HG03565 (cell line): ENCODE measurements around the gene NRXN2.

Experiments used
- ATAC-seq: cut with Tn5 transposase; IDR thresholded peaks from one replicate; pipeline ENCODE4 v1.9.1; 2021; ENCODE audit warnings: mild to moderate bottlenecking, moderate library complexity; ENCODE audit not compliant: unreplicated experiment

Gene NRXN2

DNA sequence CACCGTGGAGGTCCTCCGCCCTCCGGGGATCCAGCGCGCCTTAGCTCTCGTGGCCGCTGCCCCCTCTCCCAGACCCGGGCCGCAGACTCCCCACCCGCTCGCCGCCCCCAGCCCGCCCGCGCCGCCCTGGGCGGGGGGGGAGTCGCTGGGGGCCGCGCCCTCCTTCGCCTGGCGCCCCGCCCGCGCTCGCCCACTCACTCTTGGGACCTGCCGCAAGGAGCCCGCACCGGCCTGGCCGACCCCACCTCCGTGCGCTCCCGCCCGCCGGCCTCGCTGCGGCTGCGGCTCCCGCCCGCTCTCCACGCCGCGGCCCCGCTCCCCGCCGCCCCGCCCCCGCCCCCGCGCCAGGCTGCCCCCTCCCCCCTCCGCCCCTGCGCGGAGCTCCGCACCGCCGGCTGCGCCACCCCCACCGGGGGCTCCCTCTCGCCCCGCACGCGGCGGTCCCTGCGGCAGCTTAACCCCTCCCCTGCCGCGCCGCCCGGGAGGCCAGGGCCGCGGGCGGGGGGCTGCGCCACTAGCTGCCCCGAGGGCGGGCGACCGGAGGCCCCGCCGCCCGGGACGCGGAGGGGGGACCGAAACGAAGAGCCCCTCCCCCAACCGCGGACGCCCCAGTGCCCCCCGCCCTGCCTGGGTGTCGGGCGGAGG lies 21.7 kb upstream of the NRXN2 start:
- ATAC-seq: no peak

DNA sequence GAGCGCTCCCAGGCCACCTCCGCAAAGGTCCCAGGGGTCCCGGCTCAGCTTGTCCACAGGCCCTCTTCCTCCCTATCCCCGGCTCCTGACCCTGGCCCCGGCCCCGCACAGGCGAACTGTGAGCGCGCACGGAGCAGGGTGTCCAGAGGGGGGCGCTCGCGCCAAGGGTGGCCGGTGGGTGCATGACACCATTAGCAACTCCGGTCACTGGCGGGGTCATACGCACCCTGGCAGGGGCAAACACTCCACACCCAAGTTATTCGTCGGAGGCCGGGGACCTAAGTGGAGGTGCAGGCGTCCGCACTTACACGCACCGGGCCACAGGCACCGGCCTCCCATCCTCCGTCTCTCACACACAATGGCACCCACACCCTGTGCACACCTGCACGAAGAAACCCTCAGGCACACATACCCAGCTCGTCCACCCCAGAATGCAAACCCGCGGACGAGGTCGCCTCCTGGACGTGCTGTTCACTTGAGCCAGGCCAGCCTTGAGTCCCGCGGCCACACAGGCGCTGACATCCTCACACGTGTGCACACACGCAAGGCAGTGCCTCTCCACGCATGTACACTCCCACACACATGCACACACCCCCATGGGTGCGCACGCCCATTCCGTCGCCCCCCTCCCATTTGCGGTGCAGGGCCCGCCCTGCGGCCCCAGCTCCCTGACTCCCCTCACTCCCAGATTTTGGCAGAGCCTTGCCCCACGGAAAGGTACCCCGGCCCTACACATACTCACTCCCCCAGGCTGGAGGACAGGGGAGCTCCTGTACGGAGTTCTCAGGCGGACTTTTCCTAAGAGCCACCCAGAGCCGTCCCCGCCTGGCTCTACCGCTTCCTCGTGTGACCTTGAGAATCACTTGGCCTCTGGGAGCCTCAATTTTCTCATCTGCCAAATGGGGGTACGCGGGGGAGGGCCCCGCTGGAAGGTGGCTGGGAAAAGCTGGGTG lies 20.9 kb upstream of the NRXN2 start, which contains the start of gene RASGRP2:
Gene RASGRP2 (minus strand): TSS at position 552 of the 953 bp plus-strand sequence. CDS start 1,276 bp downstream, outside the sequence.
- no peak for ATAC-seq

DNA sequence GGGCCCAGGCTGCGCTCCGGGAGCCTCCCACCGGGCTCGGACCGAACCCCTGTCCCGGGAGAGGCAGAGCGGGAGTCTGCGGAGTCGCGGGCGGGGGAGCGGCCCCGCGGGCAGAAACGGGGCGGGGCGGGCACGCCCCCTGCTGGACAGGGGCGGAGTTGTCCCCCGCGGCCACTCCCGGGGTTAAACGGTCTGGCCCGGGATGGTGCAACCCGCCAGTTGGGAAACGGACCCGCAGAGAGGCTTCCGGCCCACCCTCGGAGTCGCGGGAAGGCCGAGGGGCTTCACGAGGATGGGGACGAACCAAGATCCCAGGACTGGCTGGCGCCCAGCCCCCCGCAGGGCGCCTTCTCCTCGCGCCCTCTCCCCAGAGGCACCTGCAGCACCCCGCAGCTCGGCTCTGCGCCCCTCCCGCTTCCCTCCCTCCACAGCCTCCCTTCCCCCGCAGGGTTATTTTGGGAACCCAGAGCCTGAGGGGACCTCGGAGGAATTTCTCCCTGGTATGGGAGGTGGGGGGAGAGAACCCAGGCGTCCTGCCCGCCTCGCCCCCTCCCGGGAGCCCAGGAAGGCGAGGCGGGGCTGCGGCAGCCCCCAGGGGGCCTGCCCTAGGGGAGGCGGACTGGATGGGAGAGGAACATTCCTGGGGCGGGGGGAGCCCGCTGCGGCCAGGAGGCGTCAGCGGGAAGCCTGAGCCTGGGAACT lies 20.0 kb upstream of the NRXN2 start:
- ATAC-seq: no peak

DNA sequence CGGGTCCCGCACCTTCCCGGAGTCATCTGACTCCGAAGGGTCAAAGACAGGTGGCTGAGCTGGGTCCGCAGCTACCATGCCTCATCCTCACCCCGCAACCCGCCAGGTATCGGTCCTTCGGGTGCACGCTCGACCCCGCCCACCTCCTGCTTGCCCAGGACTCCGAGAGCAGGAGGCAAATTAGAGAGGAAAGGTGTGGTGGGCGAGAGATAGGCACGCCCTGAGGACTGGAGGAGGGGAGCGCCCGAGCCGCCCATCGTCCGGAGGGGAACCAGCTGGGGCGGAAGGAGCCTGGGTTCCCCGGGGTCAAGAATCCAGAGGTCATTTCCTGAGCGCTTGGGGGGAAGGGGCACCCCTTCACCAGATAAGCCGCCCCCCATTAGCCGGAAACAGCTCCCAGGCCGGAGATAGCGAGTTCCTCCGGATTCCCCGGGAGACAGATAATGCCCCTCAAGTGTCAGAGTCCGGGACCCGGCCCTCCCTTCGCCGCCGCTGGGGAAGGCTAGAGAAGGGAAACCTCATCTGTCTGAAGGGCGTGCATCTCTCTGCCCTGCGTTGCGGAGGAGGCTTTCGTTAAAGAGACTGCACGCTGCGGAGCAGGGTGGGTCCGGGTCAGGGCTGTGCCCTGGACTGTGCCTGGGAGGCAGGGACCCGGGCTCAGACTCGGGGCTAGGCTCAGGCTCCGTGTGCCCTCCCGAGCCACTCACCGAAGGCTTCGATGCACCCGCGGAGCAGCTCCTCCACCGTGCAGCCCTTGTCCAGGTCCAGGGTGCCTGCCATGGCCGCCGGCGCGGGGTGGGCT lies 19.3 kb upstream of the NRXN2 start:
- ATAC-seq: no peak

DNA sequence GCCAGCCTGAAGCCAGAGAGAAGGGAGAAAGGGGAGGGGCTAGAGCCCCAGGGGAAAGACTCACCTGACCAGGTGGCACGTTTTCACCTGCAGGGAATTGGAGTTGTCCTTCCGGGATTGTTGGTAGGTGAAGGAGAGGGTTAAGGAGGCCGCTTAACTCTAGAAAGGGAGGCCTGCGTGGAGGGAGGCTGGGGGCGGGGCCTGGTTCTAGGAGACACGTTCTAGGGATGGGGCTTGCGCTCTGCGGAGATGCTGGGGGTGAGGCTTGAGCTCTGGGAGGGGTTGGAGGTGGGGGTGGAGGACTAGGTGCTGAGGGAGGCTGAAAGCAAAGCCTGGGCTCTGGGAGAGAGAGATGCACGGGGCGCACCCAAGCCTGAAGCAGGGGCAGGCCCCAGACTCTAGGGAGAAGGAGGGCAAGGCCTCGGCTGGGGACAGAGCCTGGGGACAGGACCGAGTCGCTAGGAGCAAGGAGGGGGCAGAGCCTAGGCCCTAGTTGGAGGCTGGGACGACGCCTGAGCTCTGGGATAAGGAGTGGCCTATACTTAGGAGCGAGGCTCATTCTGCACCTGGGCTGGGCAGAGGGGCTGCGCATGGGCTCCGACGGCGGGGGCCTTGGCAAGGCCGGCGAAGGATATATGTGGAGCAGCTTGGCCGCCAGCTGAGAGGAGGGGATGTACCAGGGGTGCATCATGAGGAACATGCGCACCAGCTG lies 18.5 kb upstream of the NRXN2 start:
- ATAC-seq: no peak

DNA sequence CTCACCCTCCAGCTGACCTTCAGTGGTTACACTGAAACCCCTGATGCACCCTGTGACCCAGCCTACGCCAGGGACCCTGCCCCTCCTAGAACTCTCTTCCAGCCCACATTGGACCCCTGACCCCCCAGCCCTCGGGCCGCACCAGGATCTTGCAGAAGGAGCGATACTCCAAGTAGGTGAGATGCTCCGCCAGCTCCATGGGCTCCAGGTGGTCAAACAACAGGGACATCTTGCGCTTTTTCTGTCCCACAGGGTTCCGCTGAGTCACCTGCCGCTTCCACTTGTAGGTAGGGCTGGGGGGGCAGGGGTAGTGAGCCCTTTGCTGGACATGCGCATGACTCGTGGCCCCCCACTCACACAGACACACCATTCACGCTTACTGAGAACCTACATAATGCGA lies 16.9 kb upstream of the NRXN2 start:
- ATAC-seq: no peak

DNA sequence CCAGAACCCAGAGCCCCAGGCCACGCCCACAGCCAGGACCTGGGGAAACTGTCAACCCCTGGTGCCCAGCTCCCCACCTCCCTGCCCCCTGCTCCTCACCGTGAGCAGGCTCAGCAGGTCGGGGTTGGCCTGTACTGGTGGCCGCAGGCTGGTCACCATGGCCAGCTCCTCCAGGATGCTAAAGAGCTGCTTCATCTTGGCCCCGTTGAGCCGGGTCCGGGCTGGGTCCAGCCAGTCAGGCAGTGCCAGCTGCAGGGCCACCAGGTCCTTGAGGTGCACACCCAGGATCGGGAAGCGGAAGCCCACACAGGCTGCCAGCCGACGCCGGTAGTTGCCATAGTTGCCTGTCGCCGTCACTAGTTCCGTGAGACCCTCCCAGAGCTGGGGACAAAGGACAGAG lies 13.7 kb upstream of the NRXN2 start:
- ATAC-seq: no peak

DNA sequence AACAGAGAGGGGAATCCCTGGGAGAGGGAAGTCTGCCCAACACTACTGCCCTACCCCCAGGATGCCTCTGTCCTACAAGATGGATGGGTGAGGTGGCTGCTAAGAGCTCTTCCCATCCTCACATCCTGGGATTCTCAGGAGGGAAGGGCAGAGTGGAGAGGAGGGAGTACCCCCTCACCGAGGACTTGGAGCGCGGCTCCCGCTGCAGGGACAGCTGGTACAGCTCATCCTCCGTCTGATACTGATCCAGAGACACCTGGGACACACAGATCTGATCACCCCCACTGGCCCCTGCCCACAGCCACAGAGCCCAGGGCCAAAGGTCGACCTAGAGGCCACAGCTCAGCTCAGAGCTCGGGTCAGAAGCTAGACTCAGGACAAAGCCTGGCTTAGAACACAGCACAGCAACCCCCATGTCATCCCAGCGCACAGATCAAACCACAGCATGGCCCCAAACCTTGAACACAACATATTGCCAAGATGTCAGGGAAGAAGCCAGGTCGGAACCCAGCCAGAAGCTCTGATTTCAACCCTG lies 12.8 kb upstream of the NRXN2 start:
- ATAC-seq: no peak

DNA sequence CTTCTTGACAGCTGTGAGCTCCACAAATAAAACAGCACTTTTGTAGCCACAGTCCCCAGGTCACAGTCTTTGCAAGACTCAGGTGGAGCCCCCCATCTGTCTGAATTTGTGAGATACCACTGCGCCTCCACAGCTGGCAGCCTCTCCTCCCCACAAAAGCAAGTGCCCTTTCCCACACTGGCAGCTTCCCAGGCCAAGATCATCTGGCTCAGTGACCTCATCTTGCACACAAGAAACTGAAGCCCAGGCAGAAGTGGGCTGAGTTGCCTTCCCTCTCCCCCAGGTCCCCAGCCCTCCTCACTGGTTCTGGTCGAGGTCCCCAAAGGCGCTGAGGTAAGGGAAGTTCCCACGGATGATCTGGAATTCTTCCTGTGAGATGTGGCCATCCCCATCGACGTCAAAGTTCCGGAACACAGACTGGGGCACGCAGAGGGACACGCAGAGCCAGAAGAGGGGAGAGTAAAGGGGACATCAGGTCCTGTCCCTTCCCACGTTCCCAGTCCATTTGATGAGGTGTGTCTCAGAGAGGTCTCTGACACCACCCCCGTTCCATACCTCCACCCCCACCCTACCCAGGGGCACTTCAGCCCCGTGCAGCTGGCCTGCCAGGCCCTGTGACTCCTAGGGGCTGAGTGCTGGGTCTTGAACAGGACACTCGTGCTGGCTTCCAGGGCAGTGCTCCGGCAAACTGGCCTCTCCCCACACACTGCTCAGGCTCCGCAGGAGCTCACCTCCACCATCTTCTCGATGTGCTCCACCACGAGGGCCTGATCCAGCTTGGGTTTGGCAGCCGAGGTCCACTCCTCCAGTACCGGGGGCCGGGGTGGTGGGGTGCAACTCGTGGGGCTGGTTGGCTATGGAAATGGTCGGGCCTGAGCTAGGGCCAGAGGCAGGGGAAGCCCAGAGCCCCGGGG lies 12.1 kb upstream of the NRXN2 start:
- ATAC-seq: no peak

DNA sequence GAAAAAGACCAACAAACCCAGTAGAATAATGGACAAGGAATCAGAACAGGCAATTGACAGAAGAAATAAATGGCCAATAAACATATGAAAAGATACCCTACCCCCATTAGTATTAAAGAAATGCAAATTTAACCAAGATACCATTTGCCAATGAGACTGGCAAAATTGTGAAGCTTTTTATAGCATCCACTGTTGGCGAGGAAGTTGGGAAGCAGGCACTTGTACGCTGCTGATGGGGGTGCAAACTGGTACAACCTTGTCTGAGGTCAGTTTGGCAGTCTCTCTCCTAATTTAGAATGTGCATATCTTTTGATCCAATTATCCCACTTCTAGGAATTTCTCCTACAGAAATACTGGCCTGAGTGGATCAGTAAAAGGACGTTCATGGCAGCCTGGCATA lies 8.6 kb upstream of the NRXN2 start:
- no peak for ATAC-seq

DNA sequence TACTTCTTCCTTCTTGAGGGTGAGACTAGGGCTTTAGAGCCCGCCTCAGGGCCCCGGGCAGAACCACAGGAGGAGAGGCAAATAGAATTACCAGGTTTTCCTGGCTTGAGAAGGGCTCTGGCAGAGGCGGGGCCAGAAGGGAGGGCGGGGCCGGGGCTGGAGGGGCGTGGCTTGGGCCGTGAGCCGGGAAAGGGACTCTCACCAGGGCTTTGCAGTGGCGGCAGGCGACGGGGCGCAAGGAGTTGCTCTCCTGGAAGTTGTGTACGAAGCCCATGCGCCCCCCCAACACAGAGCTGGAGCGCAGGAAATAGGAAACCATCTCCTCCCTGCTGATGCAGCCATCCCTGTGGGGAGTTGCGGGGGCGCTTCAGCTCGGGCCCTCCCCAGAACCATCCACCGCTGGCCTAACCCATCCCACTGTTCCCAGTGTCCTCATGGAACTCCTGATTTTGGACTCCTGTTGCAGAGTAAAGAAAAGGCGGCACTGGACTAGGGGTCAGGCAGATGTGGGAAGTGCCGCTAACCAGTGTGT lies 6.9 kb upstream of the NRXN2 start:
- ATAC-seq: no peak

DNA sequence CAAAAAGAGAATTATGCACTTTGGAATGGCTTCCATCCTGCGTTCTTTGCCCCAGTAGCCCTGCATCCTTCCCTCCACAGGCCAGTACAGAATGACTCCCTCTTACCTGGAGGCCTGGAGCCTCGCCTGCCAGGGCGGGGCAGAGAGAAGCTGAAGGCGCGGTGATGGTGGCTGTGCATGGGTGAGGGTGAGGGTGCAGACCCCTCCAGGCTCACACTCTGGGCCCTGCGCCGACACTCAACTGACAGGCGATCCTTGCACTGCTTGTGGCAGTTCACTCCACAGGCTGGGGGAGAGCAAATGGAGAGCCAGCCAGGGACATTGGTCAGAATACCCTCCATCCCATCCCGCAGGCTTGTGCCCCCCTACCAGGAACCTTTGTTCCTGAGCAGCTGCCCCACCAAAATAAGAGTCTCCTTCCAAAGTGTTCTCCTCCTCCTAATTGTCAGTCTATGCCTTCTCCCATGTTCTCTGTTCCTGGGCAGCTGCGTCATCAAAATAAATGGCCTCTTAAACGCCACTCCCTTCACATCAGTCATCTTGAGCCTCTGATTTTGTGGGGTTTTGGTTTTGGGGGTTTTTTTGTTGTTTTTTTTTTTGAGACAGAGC lies 5.9 kb upstream of the NRXN2 start:
- no peak for ATAC-seq

DNA sequence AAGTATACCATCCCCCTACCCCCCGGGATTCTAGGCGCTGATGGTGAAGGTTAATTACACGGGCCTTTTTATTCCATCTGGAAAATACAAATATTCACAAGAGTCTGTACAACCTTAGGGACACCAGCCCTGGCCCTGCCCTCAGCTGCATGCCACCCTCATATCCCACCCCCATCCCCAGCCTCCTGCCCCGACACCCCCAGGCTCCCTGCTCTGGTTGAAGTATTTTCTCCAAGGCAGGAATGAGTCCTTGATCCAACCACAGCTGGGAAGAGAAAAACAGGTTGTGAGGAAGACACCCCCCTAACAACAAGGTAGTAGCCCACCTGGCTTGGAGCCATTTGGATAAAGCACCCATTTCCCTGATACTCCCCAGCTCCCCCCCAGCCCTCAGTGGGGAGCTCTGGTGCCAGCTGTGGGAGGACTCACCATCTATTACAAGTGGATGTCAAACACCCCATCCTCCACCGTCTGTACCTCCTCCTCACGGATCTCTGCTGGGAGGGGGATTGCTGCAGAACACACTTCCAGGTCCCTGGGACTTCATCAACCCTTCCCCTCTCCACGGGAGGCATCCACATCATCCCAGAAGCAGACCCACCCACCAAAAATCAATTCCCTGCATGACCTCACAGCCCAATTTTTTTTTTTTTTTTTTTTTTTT lies 4.0 kb upstream of the NRXN2 start:
- ATAC-seq: no peak

DNA sequence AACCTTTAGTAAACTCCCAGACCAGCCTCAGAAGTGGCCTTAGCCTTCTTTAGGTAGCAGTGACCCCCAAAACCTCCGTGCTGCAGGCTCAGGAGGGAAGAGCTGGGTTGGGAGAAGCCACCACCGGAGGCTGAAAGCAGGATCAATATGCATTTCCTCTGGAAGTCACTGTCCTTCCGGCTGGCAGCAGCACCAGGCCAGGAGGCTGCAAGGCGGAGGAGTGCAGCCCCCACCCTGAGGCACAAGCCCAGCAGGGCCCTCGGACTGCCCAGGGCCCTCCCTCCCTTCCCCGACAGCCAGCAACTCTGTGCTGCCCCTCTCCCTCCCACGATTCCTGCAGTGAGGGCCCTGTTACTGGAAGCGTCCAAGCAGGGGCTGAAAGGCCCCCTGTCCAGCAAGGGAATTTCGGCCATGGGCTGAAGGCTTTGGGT lies 3.2 kb upstream of the NRXN2 start:
- no peak for ATAC-seq

DNA sequence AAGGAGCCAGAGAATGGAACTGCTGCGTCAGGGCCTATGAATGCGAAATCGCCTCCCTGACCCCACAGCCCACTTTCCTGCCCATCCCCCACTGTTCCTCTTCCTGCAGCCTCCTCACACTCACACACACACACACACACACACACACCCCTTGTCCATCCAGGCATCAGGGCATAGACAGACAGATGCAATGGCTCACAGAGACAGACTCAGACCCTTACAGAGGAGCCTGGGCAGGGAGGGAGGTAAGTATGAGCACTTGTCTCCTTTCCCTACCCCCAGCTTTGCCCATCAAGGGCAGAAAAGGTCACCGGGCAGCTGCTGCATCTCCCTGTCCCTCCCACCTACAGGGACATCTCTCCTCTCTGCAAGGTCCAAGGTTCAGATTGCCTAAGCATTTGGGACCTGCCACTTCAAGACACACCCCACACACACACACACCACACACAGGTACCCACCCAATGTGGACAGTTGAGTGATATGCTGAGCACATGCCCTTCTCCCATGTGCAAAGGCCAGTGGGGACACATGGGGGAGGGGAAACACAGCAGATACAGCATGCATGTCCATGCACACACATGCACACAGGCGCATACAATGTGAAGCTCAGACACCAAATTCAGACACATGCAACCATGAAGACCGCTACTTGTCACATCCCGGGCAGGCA lies 2.0 kb upstream of the NRXN2 start:
- no peak for ATAC-seq

DNA sequence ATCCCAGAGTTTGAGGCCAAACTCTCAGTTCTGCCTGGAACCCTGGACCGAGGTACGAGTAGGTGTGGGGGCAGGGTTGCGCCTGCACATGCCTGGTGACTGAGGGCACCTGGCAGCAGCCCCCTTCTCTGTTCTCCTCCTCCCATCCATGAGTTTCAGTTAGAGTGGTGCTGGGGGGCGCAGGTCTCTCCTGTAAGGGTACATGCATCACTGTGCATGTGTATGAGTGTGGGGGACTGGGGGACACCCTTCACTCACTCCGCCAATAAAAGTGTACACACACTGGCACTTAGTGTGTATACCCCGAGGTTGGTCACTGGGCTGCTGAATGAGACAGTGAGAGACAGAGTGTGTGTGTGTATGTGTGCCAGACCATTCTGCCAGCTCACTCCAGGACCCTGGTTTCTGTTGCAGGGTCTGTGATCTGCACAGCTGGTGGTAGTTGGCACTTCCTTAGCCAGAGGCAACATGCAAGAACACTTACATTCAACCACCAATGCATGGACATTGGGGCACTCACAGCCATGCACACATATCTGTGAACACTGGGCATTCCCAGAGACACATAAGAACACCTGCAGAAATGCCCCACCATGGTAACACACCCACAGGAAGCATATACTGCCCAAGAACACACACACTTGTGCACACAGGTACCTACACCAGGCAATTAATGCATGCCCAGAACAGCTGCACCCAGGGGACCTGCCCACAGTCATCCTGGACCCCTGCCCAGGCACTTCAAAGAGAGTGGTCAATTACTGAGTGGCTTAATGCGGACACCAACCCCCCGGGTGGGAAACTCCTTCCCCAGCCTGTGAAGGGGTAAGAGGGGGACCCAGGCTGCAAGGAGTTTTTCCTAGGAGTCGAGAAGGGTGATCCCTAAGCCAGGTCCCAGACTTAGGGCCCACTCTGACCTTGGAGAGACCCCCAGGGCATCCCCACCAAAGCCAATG lies 1.2 kb upstream of the NRXN2 start:
- ATAC-seq: no peak
